Rectal smooth muscle tissue (tissue), 1 donor: ENCODE data around the gene ZNF768.

Source experiments
- H3K27ac ChIP-seq: one replicate; pipeline ENCODE4 v1.7.0; 2013; ENCODE audit warnings: low read depth, low read length, inconsistent platforms
- H3K27me3 ChIP-seq: one replicate; pipeline ENCODE4 v1.7.0; 2013; ENCODE audit warnings: low read length; ENCODE audit not compliant: control insufficient read depth, insufficient read depth
- H3K36me3 ChIP-seq: one replicate; pipeline ENCODE4 v1.7.0; 2013; ENCODE audit warnings: low read length; ENCODE audit not compliant: control insufficient read depth, insufficient read depth
- H3K4me1 ChIP-seq: one replicate; pipeline ENCODE4 v1.7.0; 2013; ENCODE audit warnings: low read length; ENCODE audit not compliant: control insufficient read depth, insufficient read depth
- H3K4me3 ChIP-seq: one replicate; pipeline ENCODE4 v1.7.0; 2013; ENCODE audit warnings: low read length
- H3K9ac ChIP-seq: one replicate; pipeline ENCODE4 v1.7.0; 2013; ENCODE audit warnings: low read length

Gene ZNF768

GRCh38 chr16:30565526-30565925 lies 39.2 kb upstream of the ZNF768 start:
- Histone ChIP-seq H3K27ac (no peak overlapping the region), H3K4me1 (no peaks in the 10 kb centered on the region), H3K36me3 (no peaks in the 10 kb centered on the region), H3K9ac (no peak overlapping the region), H3K27me3 (no peaks in the 10 kb centered on the region), H3K4me3 (no peak overlapping the region)

- no peak overlapping the region for H3K4me3 ChIP-seq
- H3K9ac ChIP-seq, result no peak overlapping the region
These were observed 35.7 kb upstream of the ZNF768 start for GRCh38 chr16:30562021-30562420.

GRCh38 chr16:30561089-30561816 lies 34.9 kb upstream of the ZNF768 start:
- H3K9ac ChIP-seq, result peak overlapping the region; percentile 78

More at GRCh38 chr16:30562021-30562420, 35.7 kb upstream of the ZNF768 start:
- Histone ChIP-seq H3K4me1 (peaks cover 5% of the 10 kb centered on the region), H3K27me3 (no peaks in the 10 kb centered on the region), H3K36me3 (no peaks in the 10 kb centered on the region), H3K27ac (no peak overlapping the region)

GRCh38 chr16:30559690-30560089 lies 33.3 kb upstream of the ZNF768 start:
- Histone ChIP-seq H3K9ac (no peak overlapping the region), H3K4me1 (peaks cover 5% of the 10 kb centered on the region), H3K36me3 (peaks cover 2% of the 10 kb centered on the region), H3K4me3 (no peak overlapping the region), H3K27ac (no peak overlapping the region), H3K27me3 (no peaks in the 10 kb centered on the region)

More at GRCh38 chr16:30561089-30561816, 34.9 kb upstream of the ZNF768 start:
- Histone ChIP-seq H3K27me3 (no peaks in the 10 kb centered on the region), H3K4me3 (peak overlapping the region; percentile 73), H3K4me1 (peaks cover 5% of the 10 kb centered on the region), H3K27ac (peak overlapping the region; percentile 24), H3K36me3 (no peaks in the 10 kb centered on the region)

GRCh38 chr16:30558789-30559377 lies 32.5 kb upstream of the ZNF768 start:
- Histone ChIP-seq H3K4me1 (peaks cover 5% of the 10 kb centered on the region), H3K9ac (peak overlapping the region; percentile 49), H3K27ac (peak overlapping the region; percentile 85), H3K36me3 (peaks cover 4% of the 10 kb centered on the region), H3K4me3 (peak overlapping the region; percentile 52), H3K27me3 (no peaks in the 10 kb centered on the region)

- Histone ChIP-seq H3K27me3 (no peaks in the 10 kb centered on the region), H3K9ac (peak within 1 kb of the TSS; percentile 88), H3K4me1 (peaks cover 5% of the 10 kb centered on the region), H3K27ac (peak within 1 kb of the TSS; percentile 85), H3K36me3 (peaks cover 4% of the 10 kb centered on the region), H3K4me3 (peak within 1 kb of the TSS; percentile 60)
These were observed 31.8 kb upstream of the ZNF768 start, which contains the start of gene ZNF764 for GRCh38 chr16:30557957-30558788. TSS of gene ZNF764 (minus strand) at chr16:30558374. CDS start at chr16:30558182, 192 bp downstream.

- H3K27ac ChIP-seq, result peak overlapping the region; percentile 85
- peaks cover 5% of the 10 kb centered on the region for H3K4me1 ChIP-seq
- peak overlapping the region; percentile 60 for H3K4me3 ChIP-seq
- peaks cover 4% of the 10 kb centered on the region for H3K36me3 ChIP-seq
- H3K27me3 ChIP-seq, result no peaks in the 10 kb centered on the region
- H3K9ac ChIP-seq, result peak overlapping the region; percentile 88
These were observed 31.3 kb upstream of the ZNF768 start for GRCh38 chr16:30557707-30557956.

GRCh38 chr16:30556125-30556473 lies 29.7 kb upstream of the ZNF768 start:
- Histone ChIP-seq H3K27ac (no peak overlapping the region), H3K4me1 (peaks cover 5% of the 10 kb centered on the region), H3K27me3 (no peaks in the 10 kb centered on the region), H3K4me3 (peak overlapping the region; percentile 21), H3K36me3 (peaks cover 4% of the 10 kb centered on the region), H3K9ac (no peak overlapping the region)

GRCh38 chr16:30555315-30556124 lies 29.2 kb upstream of the ZNF768 start:
- H3K4me1 ChIP-seq, result peaks cover 5% of the 10 kb centered on the region
- H3K4me3 ChIP-seq, result no peak overlapping the region
- H3K36me3 ChIP-seq, result peaks cover 4% of the 10 kb centered on the region
- no peaks in the 10 kb centered on the region for H3K27me3 ChIP-seq
- no peak overlapping the region for H3K27ac ChIP-seq
- no peak overlapping the region for H3K9ac ChIP-seq

GRCh38 chr16:30554557-30555314 lies 28.4 kb upstream of the ZNF768 start:
- H3K4me1 ChIP-seq, result peaks cover 5% of the 10 kb centered on the region
- no peak overlapping the region for H3K27ac ChIP-seq
- H3K9ac ChIP-seq, result no peak overlapping the region
- H3K4me3 ChIP-seq, result no peak overlapping the region
- H3K27me3 ChIP-seq, result no peaks in the 10 kb centered on the region
- peaks cover 4% of the 10 kb centered on the region for H3K36me3 ChIP-seq

GRCh38 chr16:30553393-30553899 lies 27.1 kb upstream of the ZNF768 start:
- H3K4me1 ChIP-seq, result peaks cover 5% of the 10 kb centered on the region
- H3K4me3 ChIP-seq, result no peak overlapping the region
- no peak overlapping the region for H3K27ac ChIP-seq
- peaks cover 4% of the 10 kb centered on the region for H3K36me3 ChIP-seq
- H3K9ac ChIP-seq, result no peak overlapping the region
- H3K27me3 ChIP-seq, result no peaks in the 10 kb centered on the region
